Measurements from ENCODE around the gene FAM240A.

Gene FAM240A

DNA sequence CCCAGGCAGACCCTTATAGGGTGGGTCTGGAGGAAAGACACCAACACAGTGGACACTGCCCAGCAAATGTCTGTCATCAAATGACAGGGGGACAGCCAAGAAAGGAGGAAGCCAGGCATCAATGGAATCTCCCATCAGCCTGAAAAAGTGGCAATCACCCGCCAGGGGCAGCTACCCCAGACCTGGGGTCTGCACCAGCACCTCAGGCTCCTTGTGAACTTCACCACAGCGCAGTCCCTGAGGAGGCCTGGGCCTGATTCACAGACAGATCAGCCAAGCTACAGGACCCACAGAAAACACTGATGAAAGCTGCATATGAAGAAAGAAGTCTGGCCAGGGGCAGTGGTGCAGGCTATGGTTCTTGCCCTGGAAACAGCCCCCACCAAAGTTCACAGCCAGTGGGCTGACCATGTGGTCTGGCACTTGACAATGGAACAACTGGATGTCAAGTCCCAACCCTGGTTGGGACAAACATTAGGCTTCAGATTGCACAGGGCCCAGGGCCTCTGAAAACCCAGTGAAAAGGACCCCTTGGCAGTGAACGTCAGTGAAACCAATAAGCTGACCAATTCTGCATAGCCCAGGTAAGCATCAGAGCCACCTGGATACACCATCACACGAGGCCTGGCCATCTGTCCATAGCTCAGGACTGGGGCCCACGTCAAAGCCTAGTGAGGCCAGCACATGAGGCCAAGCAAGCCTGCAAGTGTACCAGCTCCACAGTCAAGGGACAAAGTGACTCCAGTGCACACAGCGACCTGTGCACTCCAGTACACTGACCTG lies 52.1 kb downstream of the FAM240A start:
- DNase-seq, result no peak

GRCh38 chr3:46664971-46665762 lies 52.8 kb downstream of the FAM240A start:
- no peak for DNase-seq

GRCh38 chr3:46665763-46666452 lies 53.6 kb downstream of the FAM240A start:
- no peak for DNase-seq

- no peak for DNase-seq
Observed at GRCh38 chr3:46666453-46666845, 54.1 kb downstream of the FAM240A start.

DNA sequence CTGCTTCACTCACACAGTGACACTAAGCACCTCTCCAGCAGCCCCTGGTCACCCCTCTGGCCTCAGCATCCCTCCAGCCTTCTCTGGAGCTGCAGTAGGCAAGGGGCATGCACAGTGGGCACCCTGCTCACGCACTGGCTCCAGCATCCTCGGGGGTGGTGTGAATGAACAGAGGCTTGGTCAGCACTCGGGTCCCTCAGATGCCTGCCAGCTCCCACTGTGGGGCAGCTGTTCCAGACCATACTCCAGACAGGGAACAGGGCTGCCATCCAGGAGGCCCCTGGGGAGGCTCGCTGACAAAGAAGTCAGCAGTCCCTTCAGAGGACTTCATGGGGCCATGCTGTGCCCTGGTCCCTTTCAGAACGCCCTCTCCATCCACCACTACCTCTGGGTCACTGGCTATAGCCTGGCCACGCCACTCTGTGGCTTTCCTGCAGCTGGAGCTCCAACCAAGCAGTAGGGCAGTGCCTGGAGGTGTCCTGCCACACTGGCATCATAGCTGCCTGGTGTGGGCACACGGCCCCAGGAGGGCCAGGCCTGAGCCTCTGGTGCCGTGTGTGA lies 54.8 kb downstream of the FAM240A start:
- DNase-seq, result no peak

DNA sequence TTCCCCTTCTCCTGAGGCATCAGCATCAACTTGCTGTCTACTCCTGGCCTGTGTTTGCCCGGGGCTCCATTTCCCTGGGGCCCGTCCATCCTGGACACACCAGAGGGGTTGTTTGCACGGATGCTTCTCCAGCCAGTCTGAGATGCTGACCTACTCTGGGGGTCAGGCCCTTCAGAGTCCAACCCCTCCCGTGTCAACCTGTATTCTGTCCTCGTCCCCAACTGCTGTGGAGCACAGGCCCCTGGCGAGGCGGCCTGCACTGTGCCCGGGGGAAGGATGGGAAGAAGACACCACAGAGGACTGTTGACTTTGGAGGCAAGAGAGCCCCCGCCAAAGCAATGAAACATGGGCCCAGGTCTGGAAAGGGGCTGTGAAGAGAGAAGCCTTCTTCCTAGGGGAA lies 55.3 kb downstream of the FAM240A start:
- DNase-seq, result no peak

- no peak for DNase-seq
Observed at GRCh38 chr3:46668116-46668515, 55.8 kb downstream of the FAM240A start.

DNA sequence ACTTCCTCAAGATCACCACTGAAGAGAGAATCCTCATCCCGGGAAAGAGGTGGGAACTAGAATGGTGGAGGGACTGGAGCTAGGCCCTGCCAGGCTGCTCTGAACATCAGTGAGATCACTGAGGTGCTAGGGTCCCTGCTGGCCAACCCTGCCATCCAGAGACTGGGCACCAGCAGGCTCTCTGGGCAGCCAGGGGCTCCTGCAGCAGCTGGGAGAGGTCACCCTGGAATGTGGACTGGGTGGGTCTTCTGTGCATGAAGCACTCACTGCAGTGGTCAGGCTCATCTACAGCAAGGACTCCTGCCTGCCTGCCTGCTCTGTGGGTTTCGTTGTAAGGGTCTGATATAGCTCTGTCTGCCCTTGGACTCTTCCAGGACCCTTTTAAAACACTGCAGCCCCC lies 56.3 kb downstream of the FAM240A start:
- DNase-seq, result no peak

DNA sequence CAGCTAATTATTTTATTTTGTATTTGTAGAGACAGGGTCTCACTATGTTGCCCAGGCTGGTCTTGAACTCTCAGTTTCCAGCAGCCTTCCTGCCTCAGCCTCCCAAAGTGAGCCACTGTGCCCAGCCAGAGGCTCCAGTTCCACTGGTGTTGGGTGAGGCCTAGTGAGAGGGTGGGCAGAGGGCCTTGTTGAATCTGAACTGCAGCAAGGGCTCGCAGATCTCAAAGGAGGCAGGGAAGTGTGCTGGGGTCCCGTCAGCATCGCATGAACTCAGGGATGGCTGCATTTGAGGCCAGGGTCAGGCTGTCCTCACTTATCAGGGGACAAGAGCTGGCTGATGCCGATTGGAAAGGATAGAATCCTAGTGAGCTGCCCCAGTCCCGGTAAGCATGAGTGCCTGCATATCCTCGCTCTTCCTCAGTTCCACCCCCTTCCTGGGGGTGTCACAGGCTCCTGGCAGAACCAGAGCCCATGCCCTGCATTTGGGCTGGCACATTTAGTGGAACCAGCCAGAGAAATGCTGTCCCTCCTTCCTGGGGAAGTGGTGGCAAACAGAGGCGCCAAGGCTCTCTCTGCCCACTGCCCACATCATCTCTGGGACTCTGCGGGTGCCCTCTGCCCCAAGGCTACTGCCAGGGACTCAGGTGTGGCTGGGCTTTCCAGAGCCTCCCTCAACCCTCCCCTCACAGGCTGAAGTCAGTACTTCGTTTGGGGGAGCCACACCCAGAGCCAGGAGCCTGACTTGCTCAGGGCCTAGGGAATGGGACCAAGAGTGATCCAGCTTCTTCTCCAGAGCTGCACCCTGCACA lies 57.1 kb downstream of the FAM240A start:
- DNase-seq, result no peak

DNA sequence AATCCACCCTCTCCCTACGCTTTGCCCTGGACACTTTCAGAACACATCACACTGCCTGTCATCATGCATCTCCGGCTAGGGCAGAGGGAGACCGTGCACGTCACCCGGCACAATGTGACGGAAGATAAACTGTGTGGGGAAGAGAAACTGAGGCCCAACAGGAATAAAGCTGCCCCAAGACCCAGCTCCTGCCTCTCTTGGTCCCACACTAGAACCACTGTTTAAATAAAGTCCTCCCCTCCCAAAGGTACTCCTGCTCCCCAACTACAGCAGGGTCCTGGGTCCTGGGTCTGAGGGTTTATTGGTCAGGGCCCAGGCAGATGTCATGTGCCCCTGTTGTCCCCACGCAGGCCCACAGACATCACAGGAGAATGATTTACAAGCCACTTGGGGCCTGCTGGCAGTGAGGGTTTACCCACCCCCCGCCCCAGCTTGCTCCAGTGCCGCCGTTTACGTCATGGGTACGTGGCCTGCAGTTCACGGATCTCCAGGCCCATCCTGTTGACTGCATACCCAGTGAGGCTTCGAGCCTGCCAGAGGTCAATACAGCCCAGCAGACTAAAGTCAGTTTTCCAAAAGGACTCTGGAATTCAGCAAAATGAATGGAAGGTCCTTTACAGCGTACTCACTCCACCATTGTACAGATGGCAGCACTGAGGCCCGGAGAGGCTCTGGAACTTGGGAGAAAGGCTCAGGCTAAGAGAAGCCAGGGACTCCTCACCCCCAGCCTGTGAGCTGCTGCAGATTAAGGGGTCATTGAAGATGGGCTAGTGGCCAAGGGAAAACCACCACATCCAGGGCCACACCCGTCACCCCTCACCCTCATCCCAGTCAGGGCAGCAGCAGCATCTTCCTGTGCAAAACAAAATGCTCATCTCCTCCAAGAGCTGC lies 57.9 kb downstream of the FAM240A start:
- no peak for DNase-seq

GRCh38 chr3:46670891-46671427 lies 58.6 kb downstream of the FAM240A start:
- no peak for DNase-seq

DNA sequence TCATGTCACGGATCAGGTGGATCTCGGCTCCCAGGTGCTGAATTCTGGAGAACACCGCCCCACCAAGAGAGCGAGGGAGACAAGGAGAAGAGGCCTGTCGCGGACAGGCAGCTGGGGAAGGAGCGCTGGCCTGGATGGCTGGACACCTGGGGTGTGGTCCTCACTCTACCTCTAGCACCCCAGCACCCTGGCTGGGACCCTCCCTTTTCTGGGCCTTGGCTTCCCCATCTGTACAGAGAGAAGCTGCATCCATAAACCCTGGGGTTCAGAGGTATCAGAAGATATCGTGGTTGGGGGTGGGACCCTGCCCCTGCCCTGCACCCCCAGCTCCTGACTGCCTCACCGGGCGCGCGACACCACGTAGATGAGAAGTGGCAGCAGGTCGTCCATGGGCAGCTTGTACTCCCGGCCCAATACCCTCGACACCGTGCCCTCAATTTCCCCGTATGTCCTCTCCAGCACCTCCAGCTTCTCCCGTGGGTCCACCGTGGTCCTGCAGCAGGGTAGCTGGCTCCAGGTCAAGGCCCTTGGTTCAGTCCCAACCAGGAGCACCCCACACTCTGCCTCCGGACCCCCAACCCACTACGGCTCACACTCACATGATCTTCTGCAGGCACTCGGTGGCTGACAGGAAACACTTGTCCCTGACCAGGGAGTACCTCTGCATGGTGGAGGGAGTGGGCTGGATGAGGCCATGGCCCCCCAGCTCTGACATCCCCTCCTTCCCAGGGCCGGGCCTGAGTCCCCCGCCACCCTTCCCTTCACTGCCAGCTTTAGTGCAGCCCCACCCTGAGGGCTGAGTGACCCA lies 59.4 kb downstream of the FAM240A start:
- no peak for DNase-seq

- no peak for DNase-seq
Observed at GRCh38 chr3:46672349-46672695, 60.0 kb downstream of the FAM240A start.

- no peak for DNase-seq
Observed at GRCh38 chr3:46673151-46674030, 61.1 kb downstream of the FAM240A start.

DNA sequence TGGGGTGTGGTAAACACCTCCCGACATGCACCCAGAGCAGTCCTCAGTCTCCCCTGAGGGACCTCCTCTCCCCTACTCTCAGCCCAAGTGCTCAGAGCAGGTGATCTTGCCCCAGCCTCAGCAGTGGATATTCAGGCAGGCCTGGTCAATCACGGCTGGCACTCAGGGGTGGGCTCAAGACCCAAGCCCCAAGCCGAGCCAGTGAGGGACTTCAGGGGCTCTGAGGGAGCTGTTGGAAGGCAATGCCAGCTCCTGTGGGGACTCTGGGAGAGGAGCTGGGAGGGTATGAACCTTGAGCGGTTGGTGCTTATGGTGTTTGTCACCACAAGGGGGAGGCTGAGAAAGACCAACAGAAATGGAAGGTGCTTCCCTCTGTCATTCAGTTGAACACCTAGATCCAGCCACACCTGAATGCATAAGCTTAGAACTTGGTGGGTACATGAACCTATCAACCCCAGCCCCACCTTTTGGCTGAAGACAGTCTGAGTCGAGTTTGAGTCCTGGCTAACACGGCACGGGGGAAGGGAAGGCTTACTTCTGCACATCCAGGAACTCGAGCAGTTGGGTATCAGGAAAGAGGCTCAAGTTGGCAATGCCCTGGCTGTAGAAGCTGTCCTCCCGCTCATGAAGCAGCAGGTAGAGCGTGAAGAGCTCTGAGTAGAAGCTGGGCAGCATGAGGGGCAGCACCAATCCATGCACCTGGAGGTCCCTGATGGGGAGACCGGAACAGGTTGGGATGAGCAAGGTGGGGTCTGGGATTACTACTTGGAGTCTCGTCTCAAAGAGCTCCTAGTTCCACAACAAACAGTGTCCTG lies 61.9 kb downstream of the FAM240A start:
- no peak for DNase-seq

DNA sequence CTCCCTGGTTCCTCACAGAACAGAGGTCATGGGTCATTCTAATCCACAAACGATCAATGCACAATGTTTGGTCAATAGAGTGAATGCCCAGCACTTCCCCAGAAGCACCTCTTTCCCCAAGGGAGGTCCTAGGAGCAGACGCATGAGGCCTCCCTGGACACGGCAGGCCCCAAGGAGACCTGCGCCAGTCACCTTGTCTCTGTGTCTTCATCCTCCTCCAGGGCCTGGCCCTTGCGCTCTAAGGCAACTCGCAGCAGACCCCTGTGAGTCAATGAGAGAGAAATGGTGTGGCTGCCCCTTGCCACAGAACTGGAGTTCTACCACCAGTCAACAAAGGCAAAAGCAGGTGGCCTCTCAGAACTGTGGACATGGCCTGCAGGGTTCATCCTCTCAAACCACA lies 63.1 kb downstream of the FAM240A start:
- no peak for DNase-seq
